HG02588 (cell line): Measurements from ENCODE around the gene PDPK1.
A peak's percentile ranks its signal among the peaks of the same experiment; 100 is the strongest.
"Not testable (repeated sequence)": the region's sequence is repeated elsewhere in the genome, so short reads cannot be mapped to it uniquely, and the experiment has no call there.

ENCODE experiments used
- ATAC-seq: cut with Tn5 transposase; IDR thresholded peaks from one replicate; pipeline ENCODE4 v1.9.1; 2021; ENCODE audit warnings: mild to moderate bottlenecking, moderate library complexity; ENCODE audit not compliant: unreplicated experiment

The PDPK1 gene

DNA sequence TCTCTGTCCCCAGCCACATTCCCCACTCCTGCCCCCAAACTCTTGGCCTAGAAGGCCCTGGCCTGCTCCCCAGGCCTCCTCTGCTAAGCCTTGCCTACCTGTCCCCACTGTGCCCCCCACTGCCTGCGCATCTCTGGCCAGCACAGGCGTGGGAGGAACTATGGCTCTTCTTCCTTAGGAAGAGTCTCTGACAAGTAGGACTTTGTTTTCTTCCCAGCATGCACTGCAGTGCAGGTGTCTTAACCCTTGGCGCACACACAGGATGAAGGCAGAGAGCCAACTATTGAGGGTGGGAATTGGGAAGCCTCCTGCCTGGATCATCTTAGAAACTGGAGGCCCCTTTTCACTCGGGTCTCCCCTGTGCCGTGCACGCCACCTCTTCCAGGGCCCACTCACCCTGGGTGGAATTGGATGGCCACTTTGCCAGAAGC, 14.0 kb upstream of the PDPK1 start:
- no peak for ATAC-seq

DNA sequence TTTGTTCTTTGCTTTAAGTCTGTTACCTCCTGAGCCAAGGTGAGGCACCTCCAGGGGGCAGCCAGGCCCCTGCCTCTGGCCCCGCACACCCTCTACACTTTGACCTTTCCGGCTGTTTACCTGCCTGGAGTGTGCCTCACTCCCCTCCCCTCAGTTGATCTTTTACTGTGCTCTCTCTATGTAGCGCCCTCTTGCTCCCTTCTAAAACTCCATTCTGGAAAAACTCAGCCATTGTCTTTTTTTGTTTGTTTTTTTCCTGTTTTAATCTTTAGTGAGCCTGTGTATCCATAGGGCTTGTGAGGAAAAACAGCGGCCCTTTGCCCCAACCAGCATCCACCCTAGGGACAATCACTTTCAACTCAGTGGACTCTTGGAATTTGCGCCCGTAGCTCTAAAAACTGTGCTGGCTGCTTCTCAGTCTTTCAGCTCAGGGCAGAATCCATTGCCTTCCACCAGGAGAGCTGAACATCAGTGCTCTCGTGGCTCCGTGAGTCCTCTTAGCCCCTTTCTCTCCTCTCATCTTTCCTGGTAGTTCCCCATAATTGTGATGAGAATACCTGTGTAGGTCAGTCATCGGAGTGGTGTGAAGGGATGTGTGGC, 13.4 kb upstream of the PDPK1 start:
- ATAC-seq, result no peak

DNA sequence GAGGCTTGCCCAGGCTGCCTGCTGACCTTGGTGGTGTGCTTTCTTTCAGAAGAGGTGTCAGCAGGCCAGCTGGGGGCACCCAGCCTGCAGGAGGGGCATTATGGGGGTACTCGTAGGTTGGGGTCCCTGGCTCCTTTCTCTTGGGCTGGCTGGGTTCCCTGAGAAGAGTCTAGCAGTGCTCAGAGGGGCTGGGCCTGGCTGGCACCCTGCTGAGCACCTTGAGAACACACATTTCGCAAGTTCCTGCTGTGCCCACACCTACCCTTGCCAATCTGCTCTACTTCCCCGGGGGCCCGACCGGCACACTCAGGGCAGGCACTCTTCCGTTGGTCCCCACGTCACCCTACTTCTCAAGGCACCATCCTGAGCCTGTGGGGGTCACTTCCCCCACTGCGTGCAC, 11.7 kb upstream of the PDPK1 start:
- ATAC-seq, result no peak

DNA sequence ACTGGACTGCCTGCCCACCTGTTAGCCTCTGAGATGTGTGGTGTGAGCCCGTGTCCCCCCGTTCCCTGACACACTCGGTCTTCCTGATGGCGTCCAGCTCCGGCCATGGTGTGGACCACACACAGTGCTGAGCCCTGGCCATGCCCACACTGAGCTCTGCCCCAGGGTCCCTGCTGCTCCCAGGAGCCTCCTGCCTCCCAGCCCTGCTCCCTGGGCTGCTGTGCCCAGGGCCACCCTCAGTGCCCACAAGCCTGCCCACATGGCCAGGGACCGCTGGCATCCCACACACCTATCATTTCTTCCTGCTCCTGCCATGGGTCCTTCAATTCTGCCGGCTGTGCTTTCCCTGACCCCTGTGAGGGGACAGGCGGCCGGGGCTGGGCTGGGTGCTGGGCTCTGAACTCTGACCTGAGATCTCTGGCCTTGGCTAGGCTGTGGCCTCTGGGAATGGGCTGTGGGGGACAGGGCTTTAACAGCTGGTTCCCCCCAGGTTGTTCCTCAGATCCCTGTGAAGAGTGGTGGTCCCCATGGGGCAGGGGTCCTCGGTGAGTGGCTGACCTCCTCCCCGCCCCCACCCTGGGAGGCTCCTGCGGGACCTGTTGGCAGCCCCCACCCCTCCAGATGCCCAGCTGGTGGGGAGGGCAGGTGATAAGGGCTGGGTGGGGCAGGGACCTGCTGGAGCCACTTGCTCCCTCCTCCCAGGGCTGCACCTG, 10.6 kb upstream of the PDPK1 start:
- ATAC-seq, result no peak

DNA sequence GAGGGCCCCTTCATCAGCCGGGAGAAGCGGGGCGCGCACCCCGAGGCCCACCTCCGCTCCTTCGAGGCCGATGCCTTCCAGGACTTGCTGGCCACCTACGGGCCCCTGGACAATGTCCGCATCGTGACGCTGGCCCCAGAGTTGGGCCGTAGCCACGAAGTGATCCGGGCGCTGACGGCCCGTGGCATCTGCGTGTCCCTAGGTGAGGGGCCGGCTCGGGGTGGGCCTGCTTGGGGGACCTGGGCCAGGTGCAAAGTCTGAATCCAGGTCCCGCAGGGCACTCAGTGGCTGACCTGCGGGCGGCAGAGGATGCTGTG, 10.1 kb upstream of the PDPK1 start:
- ATAC-seq, result no peak

DNA sequence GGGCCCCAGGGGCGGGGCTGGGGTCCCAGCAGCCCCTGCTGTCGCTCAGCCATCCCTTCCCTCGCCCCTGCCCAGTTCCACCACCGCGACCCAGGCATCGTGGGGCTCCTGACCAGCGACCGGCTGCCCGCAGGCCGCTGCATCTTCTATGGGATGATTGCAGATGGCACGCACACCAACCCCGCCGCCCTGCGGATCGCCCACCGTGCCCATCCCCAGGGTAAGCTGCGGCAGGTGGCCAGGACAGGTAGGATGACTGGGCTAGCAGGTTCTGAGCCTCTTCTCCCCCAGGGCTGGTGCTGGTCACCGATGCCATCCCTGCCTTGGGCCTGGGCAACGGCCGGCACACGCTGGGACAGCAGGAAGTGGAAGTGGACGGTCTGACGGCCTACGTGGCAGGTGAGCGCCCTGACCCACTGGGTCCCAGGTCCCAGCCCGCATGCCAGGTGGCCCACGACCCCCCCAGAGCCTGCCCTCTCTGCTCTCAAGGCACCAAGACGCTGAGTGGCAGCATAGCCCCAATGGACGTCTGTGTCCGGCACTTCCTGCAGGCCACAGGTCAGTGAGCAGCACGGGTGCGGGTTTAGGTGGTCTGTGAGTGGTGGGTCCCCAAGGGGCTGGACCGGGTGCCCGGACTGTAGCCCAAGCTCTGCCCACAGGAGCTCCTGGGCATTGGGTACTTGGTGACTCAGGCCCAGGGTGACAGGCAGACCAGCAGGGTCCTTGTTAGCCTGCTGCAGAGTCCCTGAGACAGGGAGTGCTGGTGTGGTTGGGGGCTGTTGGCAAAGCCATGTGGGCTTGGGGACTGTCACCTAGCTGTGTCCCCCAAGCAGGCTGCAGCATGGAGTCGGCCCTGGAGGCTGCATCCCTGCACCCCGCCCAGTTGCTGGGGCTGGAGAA, 9.4 kb upstream of the PDPK1 start:
- ATAC-seq, result no peak

DNA sequence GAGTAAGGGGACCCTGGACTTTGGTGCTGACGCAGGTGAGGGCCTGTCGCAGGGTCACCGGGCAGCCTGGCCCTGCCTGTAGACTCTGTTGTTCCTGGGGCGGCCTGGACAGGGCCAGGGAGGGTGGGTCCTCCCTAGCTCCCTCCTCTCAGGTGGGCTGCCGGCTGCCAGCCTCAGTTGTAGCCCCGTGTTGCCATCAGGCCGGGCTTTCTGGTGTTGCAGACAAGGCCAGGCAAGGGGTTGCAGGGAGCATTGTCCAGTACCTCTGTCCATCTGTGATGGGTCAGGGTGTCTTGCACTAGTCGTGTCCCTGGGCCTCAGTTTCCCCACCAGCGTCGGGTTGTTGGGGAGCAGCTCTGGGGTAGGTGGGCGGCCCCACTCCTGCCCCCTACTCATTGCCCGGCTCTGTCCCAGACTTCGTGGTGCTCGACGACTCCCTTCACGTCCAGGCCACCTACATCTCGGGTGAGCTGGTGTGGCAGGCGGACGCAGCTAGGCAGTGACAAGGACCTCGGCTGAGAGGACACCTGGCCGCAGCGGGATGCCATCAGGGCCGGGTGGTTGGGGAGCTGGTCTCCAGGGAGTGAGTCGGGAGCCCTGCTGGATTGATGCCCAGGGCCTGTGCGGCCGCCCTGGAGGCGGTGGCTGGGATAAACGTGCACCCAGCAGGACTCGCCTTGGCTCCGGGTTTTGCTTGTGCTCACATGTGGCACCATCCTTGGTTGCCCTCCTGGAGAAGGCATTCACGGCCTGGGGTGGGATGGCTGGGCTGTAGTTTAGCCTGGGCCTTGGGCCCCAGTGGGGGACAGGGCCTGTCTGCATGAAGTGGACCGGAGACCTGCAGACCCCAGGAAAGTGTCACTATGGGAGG, 8.5 kb upstream of the PDPK1 start:
- no peak for ATAC-seq

DNA sequence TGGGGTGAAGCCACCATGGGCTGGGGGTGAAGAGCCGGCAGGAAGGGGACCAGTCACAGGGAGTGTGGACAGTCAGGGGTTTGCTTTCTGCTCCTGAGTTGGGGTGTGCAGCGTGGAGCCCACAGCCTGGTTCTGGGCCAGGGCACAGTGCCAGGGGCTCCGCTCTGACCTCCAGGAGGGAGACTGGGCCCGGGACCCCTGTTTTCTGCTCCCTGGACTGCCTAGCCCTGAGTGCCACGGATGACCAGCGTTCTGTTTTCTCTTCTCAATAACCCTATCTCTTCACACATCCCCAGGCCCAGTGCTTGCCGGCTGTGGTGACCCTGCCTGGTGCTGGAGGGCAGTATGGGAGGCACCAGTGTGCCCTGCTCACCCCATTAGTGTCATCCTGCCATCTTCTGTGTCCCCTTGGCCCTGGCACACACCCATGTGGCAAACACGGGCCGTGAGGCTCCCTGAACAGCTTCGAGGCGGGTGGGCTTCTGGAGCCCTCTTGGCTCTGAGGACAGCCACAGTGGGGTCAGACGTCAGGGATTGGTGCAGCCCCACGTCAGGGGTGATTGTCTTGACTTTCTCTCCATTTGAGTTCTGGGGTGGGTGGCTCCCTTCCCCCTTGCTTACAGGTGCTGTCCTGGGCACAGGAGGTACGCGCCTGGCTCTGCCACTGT, 7.7 kb upstream of the PDPK1 start:
- ATAC-seq, result no peak

DNA sequence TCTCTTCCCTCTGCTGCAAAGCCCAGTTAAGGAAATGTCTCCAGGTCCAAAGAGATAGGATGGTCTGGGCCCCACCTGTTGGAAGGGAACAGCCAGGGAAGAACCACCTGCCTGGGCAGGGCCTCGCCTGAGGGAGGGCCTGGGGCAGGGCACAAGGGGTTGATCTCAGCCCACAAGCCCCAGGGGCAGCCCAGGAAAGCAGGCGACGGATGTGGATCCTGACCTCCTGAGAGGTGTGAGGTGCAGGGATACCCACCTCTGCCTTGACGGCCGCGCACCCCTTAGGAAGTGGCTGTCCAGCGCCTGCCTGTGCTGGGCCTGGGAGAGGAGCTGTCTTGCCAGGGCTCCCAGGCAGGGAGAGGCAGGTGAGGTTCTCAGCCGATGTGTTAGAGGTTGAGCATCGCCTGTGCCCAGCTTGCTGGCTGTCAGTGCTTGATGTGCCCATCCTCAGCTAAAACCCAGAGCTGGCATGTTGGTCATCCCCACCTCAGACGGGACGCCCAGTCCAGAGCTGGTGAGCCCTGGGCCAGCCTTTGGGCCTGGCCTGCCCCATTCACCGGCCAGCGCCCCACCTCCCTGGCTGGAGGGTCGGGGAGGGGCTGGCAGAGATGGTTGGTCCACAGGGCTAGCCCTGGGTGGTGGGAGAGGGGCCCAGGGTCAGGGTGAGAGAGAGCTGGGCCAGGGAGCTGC, 7.0 kb upstream of the PDPK1 start:
- no peak for ATAC-seq

DNA sequence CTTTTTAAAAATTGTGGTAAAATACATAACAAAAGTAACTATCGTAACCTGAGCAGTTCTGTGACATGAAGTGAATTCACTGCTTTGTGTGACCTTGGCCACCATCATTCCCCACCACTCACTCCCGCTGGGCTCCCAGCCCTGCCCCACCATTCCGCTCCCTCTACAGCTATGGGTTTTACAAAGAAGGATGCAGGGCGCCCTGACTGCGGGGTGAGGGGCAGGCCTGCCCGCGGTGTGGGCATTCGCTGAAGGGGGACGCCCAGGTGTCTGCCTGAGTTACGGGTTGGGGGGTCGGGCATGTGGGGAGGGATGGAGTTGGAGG, 6.5 kb upstream of the PDPK1 start, which contains the start of gene CEMP1:
CEMP1 (minus strand) TSS at position 38 of the 325 bp plus-strand sequence. CDS start 335 bp downstream, outside the sequence.
- no peak for ATAC-seq

DNA sequence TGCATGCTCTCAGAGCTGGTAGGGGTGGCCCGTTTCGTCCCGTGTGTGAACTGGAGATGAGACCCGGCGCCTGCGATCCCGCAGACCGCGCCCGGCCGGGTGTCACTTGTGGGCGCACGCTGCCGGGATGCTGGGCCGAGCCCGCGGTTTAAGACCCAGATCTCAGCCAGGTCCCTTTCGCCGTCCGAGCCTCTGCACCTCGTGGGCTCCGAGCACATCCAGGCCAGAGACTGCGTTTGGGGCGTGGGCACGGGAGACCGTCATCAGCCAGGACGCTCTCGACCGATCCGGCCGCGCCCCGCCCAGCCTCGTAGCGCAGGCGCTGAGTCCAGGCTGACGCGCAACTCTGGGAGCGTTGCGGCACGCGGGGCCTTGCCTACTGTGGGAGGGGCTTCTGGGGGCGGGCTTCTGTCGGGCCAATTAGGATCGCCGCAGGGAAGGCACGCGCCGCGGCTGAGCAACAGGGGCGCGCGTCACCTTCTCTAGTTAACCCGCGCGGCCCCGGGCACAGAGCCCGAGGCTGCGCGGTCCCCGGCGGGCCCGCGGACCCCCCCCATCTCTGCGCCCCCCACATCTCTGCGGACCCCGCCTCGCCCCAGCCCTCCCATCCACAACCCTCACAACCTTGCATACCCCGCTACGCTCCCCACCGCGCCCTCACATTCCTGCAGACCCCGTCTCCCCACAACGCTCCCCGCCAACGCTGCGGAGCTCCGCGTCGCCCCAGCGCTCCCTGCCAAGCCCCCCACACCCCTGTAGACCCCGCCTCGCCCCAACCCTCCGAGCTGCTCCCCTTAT, 5.9 kb upstream of the PDPK1 start:
- ATAC-seq, result peak; percentile 84

DNA sequence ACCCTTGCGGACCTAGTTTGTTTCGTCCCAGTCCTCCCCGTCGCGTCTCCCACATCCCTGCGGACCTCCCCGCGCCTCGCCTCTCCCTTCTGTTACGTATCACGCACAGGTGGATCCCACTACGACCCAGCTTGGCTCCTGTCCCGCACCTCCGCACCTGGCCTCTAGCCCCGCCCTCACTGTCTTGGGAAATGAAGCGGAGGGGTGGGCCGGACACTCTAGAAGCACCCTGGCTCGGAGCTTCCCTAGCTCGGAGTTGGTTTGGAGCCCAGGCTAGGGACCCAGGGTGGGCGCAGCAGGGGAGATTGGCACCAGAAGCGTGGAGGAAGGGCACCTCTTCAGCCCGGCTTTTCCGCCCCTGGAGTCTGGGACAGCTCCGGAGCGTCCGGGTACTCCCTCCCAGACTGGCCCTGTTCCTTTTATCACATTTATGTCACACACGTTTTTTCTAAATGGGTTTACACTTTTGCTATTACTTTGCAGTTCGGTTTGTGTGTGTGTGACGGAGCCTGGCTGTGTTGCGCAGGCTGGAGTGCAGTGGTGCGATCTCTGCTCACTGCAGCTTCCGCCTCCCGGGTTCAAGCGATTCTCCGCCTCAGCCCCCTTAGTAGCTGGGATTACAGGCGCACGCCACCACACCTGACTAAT, 5.2 kb upstream of the PDPK1 start:
- no peak for ATAC-seq

DNA sequence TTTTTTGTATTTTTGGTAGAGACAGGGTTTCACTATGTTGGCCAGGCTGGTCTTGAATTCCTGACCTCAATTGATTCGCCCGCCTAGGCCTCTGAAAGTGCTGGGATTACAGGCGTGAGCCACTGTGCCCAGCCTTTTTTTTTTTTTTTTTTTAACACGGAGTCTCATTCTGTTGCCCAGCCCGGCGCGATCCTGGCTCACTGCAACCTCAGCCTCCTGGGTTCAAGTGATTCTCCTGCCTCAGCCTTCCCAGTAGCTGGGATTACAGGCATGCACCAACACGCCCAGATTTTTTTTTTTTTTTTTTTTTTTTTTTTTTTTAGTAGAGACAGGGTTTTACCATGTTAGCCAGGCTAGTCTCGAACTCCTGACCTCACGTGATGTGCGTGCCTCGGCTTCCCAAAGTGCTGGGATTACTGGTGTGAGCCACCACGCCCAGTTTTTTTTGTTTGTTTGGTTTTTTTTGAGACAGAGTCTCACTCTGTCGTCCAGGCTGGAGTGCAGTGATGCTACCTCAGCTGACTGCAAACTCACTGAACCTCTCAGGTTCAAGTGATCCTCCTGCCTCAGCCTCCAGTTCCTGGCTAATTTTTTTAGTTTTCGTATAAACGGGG, 4.6 kb upstream of the PDPK1 start:
- not testable (repeated sequence) for ATAC-seq

DNA sequence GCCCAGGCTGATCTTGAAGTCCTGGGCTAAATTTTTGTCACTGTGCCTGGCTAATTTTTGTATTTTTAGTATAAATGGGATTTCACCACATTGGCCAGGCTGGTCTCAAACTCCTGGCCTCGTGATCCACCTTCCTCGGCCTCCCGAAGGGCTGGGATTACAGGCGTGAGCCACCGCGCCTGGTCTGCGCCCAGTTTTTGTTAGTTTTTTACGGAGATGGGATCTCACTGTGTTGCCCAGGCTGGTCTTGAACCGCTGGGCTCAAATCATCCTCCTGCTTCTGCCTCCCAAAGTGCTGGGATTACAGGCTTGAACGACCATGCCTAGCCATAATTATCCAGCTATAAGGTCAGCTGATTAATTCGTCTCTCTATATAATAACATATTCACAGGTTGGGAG, 3.9 kb upstream of the PDPK1 start:
- no peak for ATAC-seq

DNA sequence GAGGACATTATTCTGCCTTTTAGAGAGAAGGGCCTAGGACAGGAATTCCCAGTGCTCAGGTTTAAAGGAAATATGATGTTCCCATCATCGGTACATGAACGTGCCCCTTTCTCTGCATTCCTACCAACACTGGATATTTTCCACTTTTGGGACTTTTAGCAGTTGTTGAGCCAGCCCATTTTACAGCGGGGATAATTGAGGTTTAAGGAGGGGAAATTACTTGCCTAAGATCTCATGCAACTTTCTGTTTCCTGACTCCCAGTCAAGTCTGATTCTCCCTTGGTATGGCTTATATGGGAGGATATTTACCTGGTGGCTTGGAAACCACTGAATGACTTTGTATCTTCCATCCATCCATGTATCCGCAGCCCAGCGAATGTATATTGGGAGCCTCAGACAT, 3.5 kb upstream of the PDPK1 start:
- ATAC-seq, result not testable (repeated sequence)

DNA sequence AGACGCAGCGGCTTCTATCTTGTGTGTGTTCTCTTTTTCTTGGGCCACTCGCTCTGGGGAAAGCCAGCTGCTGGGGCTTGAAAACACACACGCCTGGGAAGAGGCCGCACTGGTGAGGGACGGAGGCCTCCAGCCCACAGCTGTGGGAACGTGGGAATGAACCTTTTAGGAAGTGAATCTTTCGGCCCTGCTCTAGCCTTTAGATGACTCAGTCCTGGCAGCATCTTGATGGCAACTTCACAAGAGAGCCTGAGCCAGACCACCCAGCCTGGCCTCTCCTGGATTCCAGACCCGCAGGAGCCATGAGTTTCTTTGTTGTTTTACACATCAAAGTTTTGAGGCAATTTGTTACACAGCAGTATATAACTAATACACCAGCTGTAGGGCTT, 2.2 kb upstream of the PDPK1 start:
- no peak for ATAC-seq

DNA sequence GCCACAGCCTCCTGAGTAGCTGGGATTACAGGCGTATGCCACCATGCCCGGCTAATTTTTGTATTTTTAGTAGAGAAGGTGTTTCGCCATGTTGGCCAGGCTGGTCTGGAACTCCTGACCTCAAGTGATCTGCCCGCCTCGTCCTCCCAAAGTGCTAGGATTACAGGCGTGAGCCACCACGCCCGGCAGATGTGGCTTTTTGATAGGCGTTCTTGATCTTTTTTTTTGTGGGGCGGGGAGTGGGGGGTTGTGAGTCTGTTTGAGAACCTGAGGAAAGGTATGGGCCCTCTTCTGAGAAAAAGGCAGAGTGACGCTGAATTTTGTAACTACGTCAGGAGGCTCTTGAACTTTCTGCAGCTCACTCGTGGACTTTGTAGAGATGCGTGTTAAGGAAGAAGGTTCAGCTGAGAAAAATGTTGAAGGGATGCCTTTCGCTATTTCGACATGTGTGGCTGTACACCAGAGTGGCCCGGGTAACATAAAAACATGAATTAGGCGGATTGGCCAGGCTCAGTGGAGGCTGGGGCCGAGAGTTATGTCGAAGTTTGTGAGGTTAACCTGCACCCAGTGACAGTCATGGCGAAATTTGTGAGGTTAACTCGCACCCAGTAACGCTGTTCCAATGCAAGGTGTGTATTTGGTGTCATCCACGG, 1.5 kb downstream of the PDPK1 start:
- not testable (repeated sequence) for ATAC-seq
